BLaER1 (cell line): ENCODE data around the gene TNS3.
"Not testable (repeated sequence)": the region's sequence is repeated elsewhere in the genome, so short reads cannot be mapped to it uniquely, and the experiment has no call there.

Experiments
- H3K27ac ChIP-seq: shearing (Covaris generic); formaldehyde crosslinking; 2 replicates; pipeline ENCODE4 v1.8.1; 2022
- H3K27me3 ChIP-seq: shearing (Covaris generic); formaldehyde crosslinking; 2 replicates; pipeline ENCODE4 v1.8.1; 2022
- H3K36me3 ChIP-seq: shearing (Covaris generic); formaldehyde crosslinking; 2 replicates; pipeline ENCODE4 v1.8.1; 2022
- H3K4me1 ChIP-seq: shearing (Covaris generic); formaldehyde crosslinking; 2 replicates; pipeline ENCODE4 v1.8.1; 2022
- H3K4me2 ChIP-seq: shearing (Covaris generic); formaldehyde crosslinking; 2 replicates; pipeline ENCODE4 v1.8.1; 2022
- H3K4me3 ChIP-seq: shearing (Covaris generic); formaldehyde crosslinking; 2 replicates; pipeline ENCODE4 v1.8.1; 2022
- H3K9ac ChIP-seq: shearing (Covaris generic); formaldehyde crosslinking; 2 replicates; pipeline ENCODE4 v1.8.1; 2022
- H3K9me3 ChIP-seq: shearing (Covaris generic); formaldehyde crosslinking; 2 replicates; pipeline ENCODE4 v1.8.1; 2022
- H4K20me1 ChIP-seq: shearing (Covaris generic); formaldehyde crosslinking; 2 replicates; pipeline ENCODE4 v1.8.1; 2022
- Cebpa-rat ChIP-seq: shearing (Covaris generic); IDR thresholded peaks from 2 replicates; pipeline ENCODE4 v1.8.1; 2022

The TNS3 gene

DNA sequence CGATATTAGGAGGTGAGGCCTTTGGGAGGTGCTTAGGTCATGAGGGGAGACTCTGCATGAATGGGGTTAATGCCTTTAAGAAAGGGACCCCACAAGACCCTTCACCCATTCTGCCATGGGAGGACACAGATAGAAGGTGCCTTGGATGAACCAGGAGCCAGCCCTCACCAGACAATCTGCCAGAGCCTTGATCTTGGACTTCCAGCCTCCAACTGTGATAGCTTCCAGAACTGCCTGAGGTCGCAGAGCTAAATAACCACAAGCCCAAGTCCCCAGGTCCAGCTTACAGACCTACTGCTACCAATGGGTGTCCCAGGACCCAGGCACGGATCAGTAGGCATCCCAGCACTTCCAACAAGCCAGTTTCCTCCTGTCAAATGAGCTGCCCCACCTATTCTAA lies 37.5 kb downstream of the TNS3 start:
- no peak for TF ChIP-seq Cebpa-rat
- peaks cover 71% of the 10 kb centered on the region for H3K4me1 ChIP-seq
- H3K4me2 ChIP-seq: peak overlapping the region; percentile 73
- H3K36me3 ChIP-seq: peaks cover 17% of the 10 kb centered on the region; the same call in 1 of the 2 replicates
- no peaks in the 10 kb centered on the region for H3K27me3 ChIP-seq
- H3K27ac ChIP-seq: peak overlapping the region; percentile 48
- peaks cover 50% of the 10 kb centered on the region for H4K20me1 ChIP-seq
- no peak overlapping the region; the same call in 1 of the 2 replicates for H3K4me3 ChIP-seq
- peak overlapping the region; percentile 43; the same call in 1 of the 2 replicates for H3K9ac ChIP-seq
- no peaks in the 10 kb centered on the region for H3K9me3 ChIP-seq

DNA sequence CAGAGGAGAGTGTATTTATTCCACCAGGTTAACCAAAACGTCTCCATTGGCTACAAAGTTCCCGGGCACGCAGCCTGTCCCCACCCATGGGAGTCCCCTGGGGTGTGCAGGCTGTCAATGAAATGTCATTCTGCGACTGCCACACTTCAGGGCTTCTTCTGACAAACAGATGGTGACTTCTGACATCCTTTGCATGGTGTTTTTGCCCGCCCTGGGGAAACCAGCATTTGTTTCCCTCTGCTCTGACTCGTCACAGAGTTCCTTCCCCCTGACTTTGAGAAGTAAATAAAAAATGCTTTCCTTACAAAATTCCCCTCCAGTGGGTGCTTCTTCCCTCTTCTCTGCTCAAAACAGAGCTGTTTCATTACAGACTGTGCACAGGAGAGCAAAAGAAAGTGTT lies 38.2 kb downstream of the TNS3 start:
- Histone ChIP-seq H3K27me3 (no peaks in the 10 kb centered on the region), H4K20me1 (peaks cover 56% of the 10 kb centered on the region), H3K4me1 (peaks cover 78% of the 10 kb centered on the region), H3K4me2 (peak overlapping the region; percentile 73), H3K9ac (peak overlapping the region; percentile 43; the same call in 1 of the 2 replicates), H3K4me3 (no peak overlapping the region; the same call in 1 of the 2 replicates), H3K27ac (peak overlapping the region; percentile 48; the same call in 1 of the 2 replicates), H3K36me3 (peaks cover 17% of the 10 kb centered on the region; the same call in 1 of the 2 replicates), H3K9me3 (no peaks in the 10 kb centered on the region)
- no peak for TF ChIP-seq Cebpa-rat

GRCh38 chr7:47543056-47543455 lies 38.9 kb downstream of the TNS3 start:
- no peaks in the 10 kb centered on the region for H3K9me3 ChIP-seq
- H3K36me3 ChIP-seq: peaks cover 17% of the 10 kb centered on the region; the same call in 1 of the 2 replicates
- H4K20me1 ChIP-seq: peaks cover 56% of the 10 kb centered on the region
- no peak overlapping the region for H3K4me3 ChIP-seq
- H3K27me3 ChIP-seq: peaks cover 5% of the 10 kb centered on the region
- H3K4me2 ChIP-seq: peak overlapping the region; percentile 73
- no peak for TF ChIP-seq Cebpa-rat
- H3K27ac ChIP-seq: 0 out of 2 replicates have a peak overlapping the region, but pooled peaks have one; percentile 22
- H3K4me1 ChIP-seq: peaks cover 80% of the 10 kb centered on the region
- no peak overlapping the region for H3K9ac ChIP-seq

- Histone ChIP-seq H3K9ac (no peak overlapping the region), H3K27ac (no peak overlapping the region), H3K4me2 (peak overlapping the region; percentile 73; the same call in 1 of the 2 replicates), H3K4me3 (no peak overlapping the region), H3K27me3 (peaks cover 15% of the 10 kb centered on the region), H4K20me1 (peaks cover 64% of the 10 kb centered on the region), H3K36me3 (peaks cover 11% of the 10 kb centered on the region; the same call in 1 of the 2 replicates), H3K9me3 (no peaks in the 10 kb centered on the region), H3K4me1 (peaks cover 81% of the 10 kb centered on the region)
- TF ChIP-seq Cebpa-rat: no peak
These were observed 39.9 kb downstream of the TNS3 start for GRCh38 chr7:47542051-47542450.

DNA sequence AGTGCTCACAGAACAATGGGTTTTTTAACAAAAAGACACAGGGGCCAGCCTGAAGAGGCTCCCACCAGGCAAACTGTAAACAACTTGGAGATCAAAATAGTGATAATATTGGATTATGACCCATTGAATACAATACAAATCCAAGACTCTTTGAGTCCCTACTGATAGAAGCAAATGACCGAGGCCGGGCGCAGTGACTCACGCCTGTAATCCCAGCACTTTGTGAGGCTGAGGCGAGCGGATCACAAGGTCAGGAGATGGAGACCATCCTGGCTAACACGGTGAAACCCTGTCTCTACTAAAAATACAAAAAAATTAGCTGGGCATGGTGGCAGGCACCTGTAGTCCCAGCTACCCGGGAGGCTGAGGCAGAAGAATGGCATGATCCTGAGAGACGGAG lies 40.4 kb downstream of the TNS3 start:
- Histone ChIP-seq H3K4me2 (peak overlapping the region; percentile 73), H4K20me1 (peaks cover 70% of the 10 kb centered on the region), H3K27me3 (peaks cover 20% of the 10 kb centered on the region), H3K4me3 (peak overlapping the region; percentile 53; the same call in 1 of the 2 replicates), H3K4me1 (peaks cover 85% of the 10 kb centered on the region), H3K36me3 (peaks cover 11% of the 10 kb centered on the region; the same call in 1 of the 2 replicates)
- H3K9me3 ChIP-seq, H3K27ac ChIP-seq, H3K9ac ChIP-seq: not testable (repeated sequence)

- H4K20me1 ChIP-seq: peaks cover 72% of the 10 kb centered on the region
- H3K36me3 ChIP-seq: peaks cover 4% of the 10 kb centered on the region; the same call in 1 of the 2 replicates
- peak overlapping the region; percentile 35; the same call in 1 of the 2 replicates for H3K27ac ChIP-seq
- peaks cover 23% of the 10 kb centered on the region for H3K27me3 ChIP-seq
- TF ChIP-seq Cebpa-rat: no peak
- peaks cover 81% of the 10 kb centered on the region for H3K4me1 ChIP-seq
- peak overlapping the region; percentile 4; the same call in 1 of the 2 replicates for H3K9ac ChIP-seq
- peak overlapping the region; percentile 53 for H3K4me3 ChIP-seq
- no peaks in the 10 kb centered on the region for H3K9me3 ChIP-seq
- peak overlapping the region; percentile 73 for H3K4me2 ChIP-seq
These were observed 41.2 kb downstream of the TNS3 start for GRCh38 chr7:47540387-47541350.

GRCh38 chr7:47540053-47540386 lies 41.9 kb downstream of the TNS3 start:
- Histone ChIP-seq H3K4me2 (peak overlapping the region; percentile 73), H3K4me3 (peak overlapping the region; percentile 53; the same call in 1 of the 2 replicates), H4K20me1 (peaks cover 72% of the 10 kb centered on the region), H3K36me3 (no peaks in the 10 kb centered on the region), H3K4me1 (peaks cover 75% of the 10 kb centered on the region), H3K27ac (peak overlapping the region; percentile 35; the same call in 1 of the 2 replicates), H3K9ac (peak overlapping the region; percentile 4; the same call in 1 of the 2 replicates), H3K27me3 (peaks cover 23% of the 10 kb centered on the region), H3K9me3 (no peaks in the 10 kb centered on the region)
- TF ChIP-seq Cebpa-rat: no peak

- Histone ChIP-seq H3K9me3 (no peaks in the 10 kb centered on the region), H3K27ac (peak overlapping the region; percentile 35; the same call in 1 of the 2 replicates), H3K4me2 (peak overlapping the region; percentile 73), H3K9ac (no peak overlapping the region), H3K27me3 (peaks cover 23% of the 10 kb centered on the region), H3K36me3 (peaks cover 3% of the 10 kb centered on the region; the same call in 1 of the 2 replicates), H4K20me1 (peaks cover 74% of the 10 kb centered on the region), H3K4me1 (peaks cover 70% of the 10 kb centered on the region), H3K4me3 (peak overlapping the region; percentile 53; the same call in 1 of the 2 replicates)
- no peak for TF ChIP-seq Cebpa-rat
These were observed 42.4 kb downstream of the TNS3 start for GRCh38 chr7:47539398-47540052.

DNA sequence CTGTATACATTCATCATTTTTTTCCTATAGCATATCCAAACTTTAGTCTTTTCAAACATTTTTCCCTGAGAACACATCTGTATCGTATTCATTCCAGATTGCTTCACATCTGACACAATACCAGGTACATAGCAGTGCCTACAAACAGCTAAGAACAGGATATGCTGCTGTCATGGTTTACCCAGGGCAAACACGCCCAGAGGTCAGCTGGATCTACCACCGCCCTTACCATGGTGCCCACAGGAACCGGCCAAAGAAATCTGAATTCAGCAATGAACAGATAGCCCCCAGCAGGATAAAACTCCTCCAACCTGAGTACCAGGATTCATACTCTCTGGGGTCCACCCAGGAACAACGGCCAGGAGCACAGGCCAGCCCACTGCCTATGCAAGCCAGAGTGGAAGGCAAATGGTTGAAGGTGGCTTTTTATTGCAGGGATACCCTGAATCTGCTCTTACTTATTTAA lies 43.0 kb downstream of the TNS3 start:
- peak overlapping the region; percentile 73 for H3K4me2 ChIP-seq
- H3K27me3 ChIP-seq: peaks cover 23% of the 10 kb centered on the region
- no peak overlapping the region for H3K4me3 ChIP-seq
- H3K4me1 ChIP-seq: peaks cover 64% of the 10 kb centered on the region
- peaks cover 68% of the 10 kb centered on the region for H4K20me1 ChIP-seq
- TF ChIP-seq Cebpa-rat: no peak
- H3K9ac ChIP-seq: no peak overlapping the region
- no peak overlapping the region for H3K27ac ChIP-seq
- H3K36me3 ChIP-seq: peaks cover 3% of the 10 kb centered on the region; the same call in 1 of the 2 replicates
- peaks cover 2% of the 10 kb centered on the region for H3K9me3 ChIP-seq
